B cell (primary cell): Measurements from ENCODE around the gene PEX11B. TPM values are rescaled to one million over a fixed set of nuclear protein-coding genes. Genes with fewer than 3 reads are reported as not detected.

ENCODE experiments used
- ATAC-seq: fragments of 200-7000 bp; cut with Tn5 transposase; one replicate; pipeline ENCODE4 v1.10.0; 2021; ENCODE audit warnings: low read depth, mild to moderate bottlenecking, moderate number of reproducible peaks, moderate library complexity
- CTCF ChIA-PET: fragments of 350-600 bp; sonication (Branson Sonifier 250); formaldehyde crosslinking; loops from one replicate; lab custom pipeline; 2021; ENCODE audit warnings: antibody characterized with exemption, inconsistent platforms; lab: Charles Lee
- POLR2A ChIA-PET: fragments of 350-600 bp; sonication (Branson Sonifier 250); formaldehyde crosslinking; loops from one replicate; lab custom pipeline; 2021; ENCODE audit warnings: antibody characterized with exemption; lab: Charles Lee
- DNase-seq: peaks from one replicate; pipeline ENCODE4 v3.0.0; 2013
- H2AFZ ChIP-seq: 2 replicates; pipeline ENCODE4 v1.6.1; 2012; ENCODE audit warnings: mild to moderate bottlenecking, low read depth, low read length; ENCODE audit not compliant: insufficient read depth, poor library complexity, severe bottlenecking
- H3K27ac ChIP-seq, 2 donors: 1 replicate in 1 of 2; 2 replicates in 1 of 2; pipeline ENCODE4 v1.5.1; 2012 to 2013; ENCODE audit warnings: low read length in 2 of 2, mild to moderate bottlenecking in 2 of 2, moderate library complexity in 1 of 2
- H3K27me3 ChIP-seq, 4 experiments: fragments of 200-600 bp in 1 of 4; sonication (generic) in 1 of 4; replicated peaks in 1 of 4; 1 replicate in 2 of 4; 2 replicates in 2 of 4; pipeline versions ENCODE4 v1.6.1 to v1.7.0; 2013 to 2016; ENCODE audit warnings: low read length in 3 of 4, mild to moderate bottlenecking in 2 of 4, mixed read lengths in 1 of 4, moderate library complexity in 1 of 4; ENCODE audit not compliant: insufficient read depth in 4 of 4, control insufficient read depth in 3 of 4; ENCODE audit errors: control extremely low read depth in 1 of 4
- H3K36me3 ChIP-seq, 2 experiments: replicated peaks in 1 of 2; 1 replicate in 1 of 2; 2 replicates in 1 of 2; pipeline versions ENCODE4 v1.6.1 to v1.7.1; 2013; ENCODE audit warnings: low read length in 1 of 2; ENCODE audit not compliant: insufficient read depth in 2 of 2, control insufficient read depth in 1 of 2; ENCODE audit errors: control extremely low read depth in 1 of 2, extremely low read depth in 1 of 2
- H3K4me1 ChIP-seq, 2 donors: fragments of 200-600 bp in 1 of 2; sonication (generic) in 1 of 2; 1 replicate in 1 of 2; 2 replicates in 1 of 2; pipeline versions ENCODE4 v1.5.1 to v1.6.1; 2013 to 2017; ENCODE audit warnings: low read length in 2 of 2; ENCODE audit not compliant: control insufficient read depth in 2 of 2, insufficient read depth in 2 of 2
- H3K4me2 ChIP-seq: replicated peaks from 2 replicates; pipeline ENCODE3; 2012; ENCODE audit warnings: mild to moderate bottlenecking, low read depth, low read length; ENCODE audit not compliant: poor library complexity, severe bottlenecking
- H3K4me3 ChIP-seq, 5 experiments: fragments of 200-600 bp in 1 of 5; sonication (generic) in 1 of 5; 1 replicate in 3 of 5; 2 replicates in 2 of 5; pipeline versions ENCODE4 v1.5.1 to v1.7.0; 2011 to 2016; ENCODE audit warnings: low read length in 4 of 5, mild to moderate bottlenecking in 4 of 5, low read depth in 2 of 5, control low read depth in 1 of 5, moderate library complexity in 1 of 5; ENCODE audit not compliant: insufficient read depth in 1 of 5; ENCODE audit errors: control extremely low read depth in 1 of 5, extremely low read depth in 1 of 5
- H3K79me2 ChIP-seq: fragments of 200-600 bp; sonication (generic); one replicate; pipeline ENCODE4 v1.6.0; 2016; ENCODE audit warnings: low read length; ENCODE audit not compliant: control insufficient read depth, insufficient read depth
- H3K9ac ChIP-seq: fragments of 200-600 bp; sonication (generic); 2 replicates; pipeline ENCODE4 v1.6.1; 2017; ENCODE audit warnings: mild to moderate bottlenecking, low read length, moderate library complexity
- H3K9me3 ChIP-seq, 3 donors: one replicate each; pipeline versions ENCODE4 v1.6.1 to v1.7.1; 2013; ENCODE audit warnings: low read length in 2 of 3; ENCODE audit not compliant: control insufficient read depth in 2 of 3, insufficient read depth in 1 of 3; ENCODE audit errors: control extremely low read depth in 1 of 3
- H4K20me1 ChIP-seq: 2 replicates; pipeline ENCODE4 v1.6.0; 2012; ENCODE audit warnings: mild to moderate bottlenecking, low read length; ENCODE audit not compliant: insufficient read depth, control insufficient read depth, poor library complexity, severe bottlenecking
- H3K27ac Mint-ChIP-seq: one replicate; pipeline ENCODE4 v1.8.0; 2021; ENCODE audit warnings: mixed read lengths
- H3K27me3 Mint-ChIP-seq: one replicate; pipeline ENCODE4 v1.8.0; 2021; ENCODE audit warnings: mixed read lengths
- H3K4me1 Mint-ChIP-seq: one replicate; pipeline ENCODE4 v1.8.0; 2021; ENCODE audit warnings: mixed read lengths
- H3K4me3 Mint-ChIP-seq: one replicate; pipeline ENCODE4 v1.8.0; 2021; ENCODE audit warnings: mixed read lengths
- H3K9me3 Mint-ChIP-seq: one replicate; pipeline ENCODE4 v1.8.0; 2022; ENCODE audit warnings: mixed read lengths; ENCODE audit not compliant: insufficient read depth
- CTCF ChIP-seq: fragments of 200-600 bp; IDR thresholded peaks from one replicate; pipeline ENCODE4 v1.8.0; 2022; ENCODE audit warnings: antibody characterized with exemption, mild to moderate bottlenecking
- EZH2 ChIP-seq: IDR thresholded peaks from 2 replicates; pipeline ENCODE4 v1.6.1; 2012; ENCODE audit warnings: borderline replicate concordance, low read depth, mild to moderate bottlenecking, moderate library complexity, low read length; ENCODE audit not compliant: insufficient read depth, poor library complexity, severe bottlenecking
- WGBS: methylation state at CpG from one replicate; pipeline ENCODE4 v1.1.5; 2013; ENCODE audit warnings: missing lambda C conversion rate; ENCODE audit not compliant: insufficient coverage; 5-methylcytosine and 5-hydroxymethylcytosine counted together
- intact Hi-C: fragments of 100-400 bp; cut with micrococcal nuclease; formaldehyde crosslinking; loops from one replicate; pipeline ENCODE4 v1.10.0; 2022
- polyA plus RNA-seq: library from polyadenylated mRNA; depleted of rRNA; stranded (reverse); fragments of >200 nt; gene quantifications from 2 replicates; pipeline ENCODE4 v1.2.3, GENCODE V29; 2012
- total RNA-seq, 2 donors: library from RNA; stranded (reverse); fragments of 120-200 nt in 1 of 2; gene quantifications; 1 replicate in 1 of 2; 2 replicates in 1 of 2; pipeline versions ENCODE4 v1.2.3 to v1.2.4, GENCODE V29; 2013 to 2022

Gene PEX11B
- total and polyA plus RNA-seq, 2 donors (not counting 1 experiment from before 2014, with no cell fraction given) = 16.5 to 48.1 TPM

DNA sequence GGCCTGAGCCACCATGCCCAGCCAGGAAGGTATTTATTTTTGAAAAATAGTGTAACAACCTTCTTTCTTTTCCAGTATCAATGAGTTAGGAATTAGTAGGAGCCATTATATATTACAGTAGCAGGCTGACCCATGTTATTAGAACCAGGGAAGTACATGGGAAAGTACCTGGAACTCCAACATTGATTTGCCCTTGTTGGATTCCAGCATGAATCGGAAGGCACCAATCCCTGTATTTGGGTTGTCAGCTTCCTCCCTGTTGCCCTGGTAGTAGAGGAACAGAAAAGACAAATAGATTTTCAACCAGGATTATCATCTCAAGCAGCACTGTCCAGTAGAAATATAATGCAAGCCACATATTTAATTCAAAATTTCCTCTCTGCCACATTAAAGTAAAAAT, 18.9 kb upstream of the PEX11B start:
- Mint-ChIP-seq H3K27ac (no peak overlapping the region), H3K27me3 (no peaks in the 10 kb centered on the region), H3K4me3 (no peak overlapping the region), H3K4me1 (peaks cover 10% of the 10 kb centered on the region), H3K9me3 (no peaks in the 10 kb centered on the region)
- Histone ChIP-seq H4K20me1 (no peaks in the 10 kb centered on the region), H3K27ac (no peak overlapping the region), H3K27me3 (no peaks in the 10 kb centered on the region), H2AFZ (no peak overlapping the region), H3K4me2 (no peak overlapping the region), H3K4me1 (peaks cover 7 to 11% of the 10 kb centered on the region in 2 donors), H3K9ac (no peak overlapping the region), H3K9me3 (no peaks in the 10 kb centered on the region), H3K79me2 (no peaks in the 10 kb centered on the region), H3K4me3 (no peak overlapping the region), H3K36me3 (peaks cover 2 to 29% of the 10 kb centered on the region in 2 experiments)
- CTCF ChIA-PET = no interaction called here
- WGBS = no CpG with 5 or more reads among the region's 1 CpG
- no peak for ATAC-seq
- intact Hi-C loops = no loop called here
- POLR2A ChIA-PET = interaction anchor here (1.1 kb wide), 1 partner anchor 10 kb away, joined by 7 read pairs; the partner anchor contains the start of gene RBM8A
- TF ChIP-seq EZH2 (no peak), CTCF (no peak)
- DNase-seq = no peak

GRCh38 chr1:145936247-145936646, 17.7 kb upstream of the PEX11B start:
- Histone ChIP-seq H3K4me3 (no peak overlapping the region), H4K20me1 (no peaks in the 10 kb centered on the region), H3K9me3 (no peaks in the 10 kb centered on the region), H3K36me3 (peaks cover 2 to 23% of the 10 kb centered on the region in 2 experiments), H3K27me3 (no peaks in the 10 kb centered on the region), H2AFZ (no peak overlapping the region), H3K9ac (no peak overlapping the region), H3K79me2 (no peaks in the 10 kb centered on the region), H3K4me2 (no peak overlapping the region), H3K27ac (no peak overlapping the region), H3K4me1 (peaks cover 10 to 18% of the 10 kb centered on the region in 2 donors)
- WGBS = 100% methylated on average over 4 of the region's 8 CpGs
- H3K27me3 Mint-ChIP-seq = no peaks in the 10 kb centered on the region
- no peak overlapping the region for H3K4me3 Mint-ChIP-seq
- intact Hi-C loops = no loop called here
- TF ChIP-seq EZH2 (no peak), CTCF (no peak)
- CTCF ChIA-PET = interaction anchor here (0.7 to 1.2 kb wide), 2 partner anchors 18 to 21 kb away, joined by 3 to 4 read pairs; partner anchors contain the start of gene LIX1L
- DNase-seq (no peak), ATAC-seq (no peak)
- no peaks in the 10 kb centered on the region for H3K9me3 Mint-ChIP-seq
- no peak overlapping the region for H3K27ac Mint-ChIP-seq
- H3K4me1 Mint-ChIP-seq = peaks cover 17% of the 10 kb centered on the region
- POLR2A ChIA-PET = interaction anchor here (0.9 kb wide), 1 partner anchor 9 kb away, joined by 3 read pairs; the partner anchor contains the start of gene RBM8A
